Vagina (tissue), 2 donors: ENCODE data around the gene DSP.

Experiments used
- CTCF ChIP-seq, 3 experiments: fragments of 450-650 bp in 2 of 3; fragments of 200-600 bp in 1 of 3; sonication (generic) in 1 of 3; IDR thresholded peaks; one replicate each; pipeline ENCODE4 v1.5.1; 2017 to 2019; ENCODE audit warnings: antibody characterized with exemption in 3 of 3, mild to moderate bottlenecking in 2 of 3, moderate library complexity in 2 of 3
- POLR2A ChIP-seq, 2 donors: fragments of 450-650 bp; IDR thresholded peaks; one replicate each; pipeline ENCODE4 v1.6.1; 2017; ENCODE audit warnings: antibody characterized with exemption in 2 of 2, mild to moderate bottlenecking in 2 of 2, moderate library complexity in 2 of 2
- POLR2AphosphoS5 ChIP-seq, 2 donors: sonication (generic); formaldehyde crosslinking; IDR thresholded peaks; one replicate each; pipeline ENCODE4 v1.9.0; 2017; ENCODE audit warnings: antibody characterized with exemption in 2 of 2, mild to moderate bottlenecking in 2 of 2, low read depth in 1 of 2; ENCODE audit not compliant: insufficient read depth in 1 of 2

GRCh38 chr6:7518877-7519276 is 22.6 kb upstream of the DSP start:
- TF ChIP-seq CTCF (IDR thresholded peaks at IDR 0.05) (no peak), POLR2AphosphoS5 (IDR thresholded peaks at IDR 0.05; ENCODE audit: insufficient read depth in 1 of 2, low read depth in 1 of 2) (no peak), POLR2A (IDR thresholded peaks at IDR 0.05) (no peak)
